Measurements from ENCODE around the gene KCNQ1. TPM values are rescaled to one million over a fixed set of nuclear protein-coding genes. Genes with fewer than 3 reads are reported as not detected.

The KCNQ1 gene
- total RNA-seq, 1 experiment from 2014 or later = 2.5 TPM

DNA sequence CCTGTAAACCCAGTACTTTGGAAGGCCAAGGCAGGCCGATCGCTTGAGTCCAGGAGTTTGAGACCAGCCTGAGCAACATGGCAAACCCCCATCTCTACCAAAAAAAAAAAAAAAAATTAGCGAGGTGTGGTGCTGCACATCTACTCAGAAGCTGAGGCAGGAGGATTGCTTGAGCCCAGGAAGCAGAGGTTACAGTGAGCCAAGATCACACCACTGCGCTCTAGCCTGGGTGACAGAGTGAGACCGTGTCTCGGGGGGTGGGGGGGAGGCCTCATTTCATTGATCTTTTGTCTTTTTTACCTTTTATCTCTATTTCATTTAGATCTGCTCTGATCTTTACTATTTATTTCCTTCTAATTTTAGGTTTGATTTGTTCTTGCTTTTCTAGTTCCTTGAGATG, 203.1 kb downstream of the KCNQ1 start:
- TF ChIP-seq, protein P1, sequence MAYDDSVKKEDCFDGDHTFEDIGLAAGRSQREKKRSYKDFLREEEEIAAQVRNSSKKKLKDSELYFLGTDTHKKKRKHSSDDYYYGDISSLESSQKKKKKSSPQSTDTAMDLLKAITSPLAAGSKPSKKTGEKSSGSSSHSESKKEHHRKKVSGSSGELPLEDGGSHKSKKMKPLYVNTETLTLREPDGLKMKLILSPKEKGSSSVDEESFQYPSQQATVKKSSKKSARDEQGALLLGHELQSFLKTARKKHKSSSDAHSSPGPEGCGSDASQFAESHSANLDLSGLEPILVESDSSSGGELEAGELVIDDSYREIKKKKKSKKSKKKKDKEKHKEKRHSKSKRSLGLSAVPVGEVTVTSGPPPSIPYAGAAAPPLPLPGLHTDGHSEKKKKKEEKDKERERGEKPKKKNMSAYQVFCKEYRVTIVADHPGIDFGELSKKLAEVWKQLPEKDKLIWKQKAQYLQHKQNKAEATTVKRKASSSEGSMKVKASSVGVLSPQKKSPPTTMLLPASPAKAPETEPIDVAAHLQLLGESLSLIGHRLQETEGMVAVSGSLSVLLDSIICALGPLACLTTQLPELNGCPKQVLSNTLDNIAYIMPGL (CRISPR knock-in tag; IDR thresholded peaks at IDR 0.05) = no peak
- no peak for TF ChIP-seq MYBL2 (CRISPR knock-in tag; IDR thresholded peaks at IDR 0.05)
- TF ChIP-seq, protein P2, sequence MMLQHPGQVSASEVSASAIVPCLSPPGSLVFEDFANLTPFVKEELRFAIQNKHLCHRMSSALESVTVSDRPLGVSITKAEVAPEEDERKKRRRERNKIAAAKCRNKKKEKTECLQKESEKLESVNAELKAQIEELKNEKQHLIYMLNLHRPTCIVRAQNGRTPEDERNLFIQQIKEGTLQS (CRISPR knock-in tag; conservative IDR thresholded peaks at IDR 0.05) = no peak
- TF ChIP-seq ZNF232 (CRISPR knock-in tag; IDR thresholded peaks at IDR 0.05) = no peak
- TF ChIP-seq, protein P3, sequence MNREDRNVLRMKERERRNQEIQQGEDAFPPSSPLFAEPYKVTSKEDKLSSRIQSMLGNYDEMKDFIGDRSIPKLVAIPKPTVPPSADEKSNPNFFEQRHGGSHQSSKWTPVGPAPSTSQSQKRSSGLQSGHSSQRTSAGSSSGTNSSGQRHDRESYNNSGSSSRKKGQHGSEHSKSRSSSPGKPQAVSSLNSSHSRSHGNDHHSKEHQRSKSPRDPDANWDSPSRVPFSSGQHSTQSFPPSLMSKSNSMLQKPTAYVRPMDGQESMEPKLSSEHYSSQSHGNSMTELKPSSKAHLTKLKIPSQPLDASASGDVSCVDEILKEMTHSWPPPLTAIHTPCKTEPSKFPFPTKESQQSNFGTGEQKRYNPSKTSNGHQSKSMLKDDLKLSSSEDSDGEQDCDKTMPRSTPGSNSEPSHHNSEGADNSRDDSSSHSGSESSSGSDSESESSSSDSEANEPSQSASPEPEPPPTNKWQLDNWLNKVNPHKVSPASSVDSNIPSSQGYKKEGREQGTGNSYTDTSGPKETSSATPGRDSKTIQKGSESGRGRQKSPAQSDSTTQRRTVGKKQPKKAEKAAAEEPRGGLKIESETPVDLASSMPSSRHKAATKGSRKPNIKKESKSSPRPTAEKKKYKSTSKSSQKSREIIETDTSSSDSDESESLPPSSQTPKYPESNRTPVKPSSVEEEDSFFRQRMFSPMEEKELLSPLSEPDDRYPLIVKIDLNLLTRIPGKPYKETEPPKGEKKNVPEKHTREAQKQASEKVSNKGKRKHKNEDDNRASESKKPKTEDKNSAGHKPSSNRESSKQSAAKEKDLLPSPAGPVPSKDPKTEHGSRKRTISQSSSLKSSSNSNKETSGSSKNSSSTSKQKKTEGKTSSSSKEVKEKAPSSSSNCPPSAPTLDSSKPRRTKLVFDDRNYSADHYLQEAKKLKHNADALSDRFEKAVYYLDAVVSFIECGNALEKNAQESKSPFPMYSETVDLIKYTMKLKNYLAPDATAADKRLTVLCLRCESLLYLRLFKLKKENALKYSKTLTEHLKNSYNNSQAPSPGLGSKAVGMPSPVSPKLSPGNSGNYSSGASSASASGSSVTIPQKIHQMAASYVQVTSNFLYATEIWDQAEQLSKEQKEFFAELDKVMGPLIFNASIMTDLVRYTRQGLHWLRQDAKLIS (CRISPR knock-in tag; IDR thresholded peaks at IDR 0.05; ENCODE audit: borderline replicate concordance) = no peak
- TF ChIP-seq ZNF219 (CRISPR knock-in tag; IDR thresholded peaks at IDR 0.05; ENCODE audit: borderline replicate concordance) = no peak
- TF ChIP-seq TCF7 (CRISPR knock-in tag; IDR thresholded peaks at IDR 0.05; ENCODE audit: low read depth) = no peak
- TF ChIP-seq, protein P4, sequence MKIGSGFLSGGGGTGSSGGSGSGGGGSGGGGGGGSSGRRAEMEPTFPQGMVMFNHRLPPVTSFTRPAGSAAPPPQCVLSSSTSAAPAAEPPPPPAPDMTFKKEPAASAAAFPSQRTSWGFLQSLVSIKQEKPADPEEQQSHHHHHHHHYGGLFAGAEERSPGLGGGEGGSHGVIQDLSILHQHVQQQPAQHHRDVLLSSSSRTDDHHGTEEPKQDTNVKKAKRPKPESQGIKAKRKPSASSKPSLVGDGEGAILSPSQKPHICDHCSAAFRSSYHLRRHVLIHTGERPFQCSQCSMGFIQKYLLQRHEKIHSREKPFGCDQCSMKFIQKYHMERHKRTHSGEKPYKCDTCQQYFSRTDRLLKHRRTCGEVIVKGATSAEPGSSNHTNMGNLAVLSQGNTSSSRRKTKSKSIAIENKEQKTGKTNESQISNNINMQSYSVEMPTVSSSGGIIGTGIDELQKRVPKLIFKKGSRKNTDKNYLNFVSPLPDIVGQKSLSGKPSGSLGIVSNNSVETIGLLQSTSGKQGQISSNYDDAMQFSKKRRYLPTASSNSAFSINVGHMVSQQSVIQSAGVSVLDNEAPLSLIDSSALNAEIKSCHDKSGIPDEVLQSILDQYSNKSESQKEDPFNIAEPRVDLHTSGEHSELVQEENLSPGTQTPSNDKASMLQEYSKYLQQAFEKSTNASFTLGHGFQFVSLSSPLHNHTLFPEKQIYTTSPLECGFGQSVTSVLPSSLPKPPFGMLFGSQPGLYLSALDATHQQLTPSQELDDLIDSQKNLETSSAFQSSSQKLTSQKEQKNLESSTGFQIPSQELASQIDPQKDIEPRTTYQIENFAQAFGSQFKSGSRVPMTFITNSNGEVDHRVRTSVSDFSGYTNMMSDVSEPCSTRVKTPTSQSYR (CRISPR knock-in tag; IDR thresholded peaks at IDR 0.05) = no peak
- no peak for TF ChIP-seq NR1H2 (CRISPR knock-in tag; IDR thresholded peaks at IDR 0.05)
- no peak for TF ChIP-seq NR2C2 (CRISPR knock-in tag; IDR thresholded peaks at IDR 0.05)
- TF ChIP-seq KAT7 (CRISPR knock-in tag; IDR thresholded peaks at IDR 0.05; ENCODE audit: borderline replicate concordance) = no peak
- no peak for TF ChIP-seq FOXP1 (CRISPR knock-in tag; IDR thresholded peaks at IDR 0.05; ENCODE audit: borderline replicate concordance)
- TF ChIP-seq, protein P5, sequence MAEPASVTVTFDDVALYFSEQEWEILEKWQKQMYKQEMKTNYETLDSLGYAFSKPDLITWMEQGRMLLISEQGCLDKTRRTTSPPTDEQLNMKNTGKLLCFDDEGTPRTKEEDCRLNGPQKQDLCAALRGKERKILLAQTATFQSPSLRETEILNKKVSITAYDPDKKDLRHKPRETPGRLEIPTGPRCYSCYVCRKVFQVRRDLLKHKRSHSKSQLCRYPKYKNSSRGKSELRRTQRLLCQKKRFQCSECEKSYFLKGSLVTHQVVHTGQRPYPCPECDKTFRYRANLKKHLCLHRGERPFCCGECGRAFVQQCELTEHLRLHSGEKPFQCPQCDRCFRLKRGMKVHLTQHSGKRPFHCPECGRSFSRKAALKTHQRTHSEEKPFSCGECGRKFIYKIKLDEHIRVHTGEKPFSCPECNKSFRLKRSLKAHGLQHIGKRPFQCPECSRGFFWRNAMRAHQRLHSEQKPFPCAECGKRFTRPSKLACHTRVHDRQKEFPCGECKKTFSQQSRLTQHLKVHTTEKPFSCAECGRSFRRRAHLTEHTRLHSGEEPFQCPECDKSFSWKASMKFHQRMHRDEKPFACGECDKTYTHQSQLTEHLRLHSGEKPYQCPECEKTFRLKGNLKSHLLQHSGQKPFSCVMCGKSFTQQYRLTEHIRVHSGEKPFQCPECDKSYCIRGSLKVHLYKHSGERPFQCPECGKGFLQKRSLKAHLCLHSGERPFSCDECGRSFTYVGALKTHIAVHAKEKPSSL (CRISPR knock-in tag; conservative IDR thresholded peaks at IDR 0.05) = no peak
- no peak for TF ChIP-seq FOXJ3 (CRISPR knock-in tag; IDR thresholded peaks at IDR 0.05; ENCODE audit: borderline replicate concordance)
- Mint-ChIP-seq H3K4me1 (0 out of 2 replicates have a peak, but pooled peaks cover 4% of the 10 kb centered on the region), H3K36me3 (peaks cover 93% of the 10 kb centered on the region), H3K4me3 (no peak overlapping the region), H3K27me3 (ENCODE audit: low read depth) (peaks cover 100% of the 10 kb centered on the region; the same call in 1 of the 2 replicates), H3K27ac (no peak overlapping the region), H3K9me3 (peaks cover 89% of the 10 kb centered on the region)
- ChIA-PET CTCF (interaction anchor here (0.6 to 1.0 kb wide), 2 partner anchors 14 to 115 kb away, joined by 3 read pairs; no protein-coding TSS in a partner anchor), POLR2A (no interaction called here)
- DNase-seq (ENCODE audit: low spot score) (no peak), ATAC-seq (no peak)

DNA sequence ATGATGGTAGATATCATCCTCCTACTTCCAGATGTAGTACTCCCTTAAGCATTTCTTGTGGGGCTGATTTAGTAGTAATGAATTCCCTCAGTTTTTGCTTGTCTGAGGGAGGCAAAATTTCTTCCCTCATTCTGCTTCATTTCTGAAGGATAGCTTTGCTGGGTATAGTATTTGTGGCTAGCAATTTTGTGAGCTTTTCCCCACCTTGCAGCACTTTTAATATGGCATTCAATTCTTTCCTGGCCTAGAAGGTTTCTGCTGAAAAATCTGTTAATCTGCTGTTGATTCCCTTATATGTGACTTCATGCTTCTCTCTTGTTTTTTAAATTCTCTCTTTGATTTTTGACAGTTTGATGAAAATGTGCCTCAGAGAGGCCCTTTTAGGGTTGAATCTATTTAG, 204.6 kb downstream of the KCNQ1 start:
- H3K4me3 Mint-ChIP-seq = no peak overlapping the region
- CTCF ChIA-PET = no interaction called here
- TF ChIP-seq, protein P6, sequence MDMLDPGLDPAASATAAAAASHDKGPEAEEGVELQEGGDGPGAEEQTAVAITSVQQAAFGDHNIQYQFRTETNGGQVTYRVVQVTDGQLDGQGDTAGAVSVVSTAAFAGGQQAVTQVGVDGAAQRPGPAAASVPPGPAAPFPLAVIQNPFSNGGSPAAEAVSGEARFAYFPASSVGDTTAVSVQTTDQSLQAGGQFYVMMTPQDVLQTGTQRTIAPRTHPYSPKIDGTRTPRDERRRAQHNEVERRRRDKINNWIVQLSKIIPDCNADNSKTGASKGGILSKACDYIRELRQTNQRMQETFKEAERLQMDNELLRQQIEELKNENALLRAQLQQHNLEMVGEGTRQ (CRISPR knock-in tag; IDR thresholded peaks at IDR 0.05) = no peak
- no peak for TF ChIP-seq SP1 (CRISPR knock-in tag; conservative IDR thresholded peaks at IDR 0.05)
- TF ChIP-seq, protein P7, sequence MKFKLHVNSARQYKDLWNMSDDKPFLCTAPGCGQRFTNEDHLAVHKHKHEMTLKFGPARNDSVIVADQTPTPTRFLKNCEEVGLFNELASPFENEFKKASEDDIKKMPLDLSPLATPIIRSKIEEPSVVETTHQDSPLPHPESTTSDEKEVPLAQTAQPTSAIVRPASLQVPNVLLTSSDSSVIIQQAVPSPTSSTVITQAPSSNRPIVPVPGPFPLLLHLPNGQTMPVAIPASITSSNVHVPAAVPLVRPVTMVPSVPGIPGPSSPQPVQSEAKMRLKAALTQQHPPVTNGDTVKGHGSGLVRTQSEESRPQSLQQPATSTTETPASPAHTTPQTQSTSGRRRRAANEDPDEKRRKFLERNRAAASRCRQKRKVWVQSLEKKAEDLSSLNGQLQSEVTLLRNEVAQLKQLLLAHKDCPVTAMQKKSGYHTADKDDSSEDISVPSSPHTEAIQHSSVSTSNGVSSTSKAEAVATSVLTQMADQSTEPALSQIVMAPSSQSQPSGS (CRISPR knock-in tag; IDR thresholded peaks at IDR 0.05; ENCODE audit: borderline replicate concordance, low read depth) = no peak
- TF ChIP-seq, protein P3 (CRISPR knock-in tag; IDR thresholded peaks at IDR 0.05; ENCODE audit: borderline replicate concordance) = no peak

More for the DNA sequence above, 204.6 kb downstream of the KCNQ1 start:
- Mint-ChIP-seq H3K36me3 (peaks cover 88% of the 10 kb centered on the region), H3K9me3 (peaks cover 82% of the 10 kb centered on the region), H3K27ac (no peak overlapping the region), H3K27me3 (ENCODE audit: low read depth) (peaks cover 100% of the 10 kb centered on the region; the same call in 1 of the 2 replicates), H3K4me1 (0 out of 2 replicates have a peak, but pooled peaks cover 4% of the 10 kb centered on the region)
- DNase-seq (ENCODE audit: low spot score) = no peak
- POLR2A ChIA-PET = no interaction called here
- no peak for ATAC-seq

Data from WTC11 (cell line).